ENCODE data around the gene TRIP13.
"Not testable (repeated sequence)": the region's sequence is repeated elsewhere in the genome, so short reads cannot be mapped to it uniquely, and the experiment has no call there.

TRIP13 gene

DNA sequence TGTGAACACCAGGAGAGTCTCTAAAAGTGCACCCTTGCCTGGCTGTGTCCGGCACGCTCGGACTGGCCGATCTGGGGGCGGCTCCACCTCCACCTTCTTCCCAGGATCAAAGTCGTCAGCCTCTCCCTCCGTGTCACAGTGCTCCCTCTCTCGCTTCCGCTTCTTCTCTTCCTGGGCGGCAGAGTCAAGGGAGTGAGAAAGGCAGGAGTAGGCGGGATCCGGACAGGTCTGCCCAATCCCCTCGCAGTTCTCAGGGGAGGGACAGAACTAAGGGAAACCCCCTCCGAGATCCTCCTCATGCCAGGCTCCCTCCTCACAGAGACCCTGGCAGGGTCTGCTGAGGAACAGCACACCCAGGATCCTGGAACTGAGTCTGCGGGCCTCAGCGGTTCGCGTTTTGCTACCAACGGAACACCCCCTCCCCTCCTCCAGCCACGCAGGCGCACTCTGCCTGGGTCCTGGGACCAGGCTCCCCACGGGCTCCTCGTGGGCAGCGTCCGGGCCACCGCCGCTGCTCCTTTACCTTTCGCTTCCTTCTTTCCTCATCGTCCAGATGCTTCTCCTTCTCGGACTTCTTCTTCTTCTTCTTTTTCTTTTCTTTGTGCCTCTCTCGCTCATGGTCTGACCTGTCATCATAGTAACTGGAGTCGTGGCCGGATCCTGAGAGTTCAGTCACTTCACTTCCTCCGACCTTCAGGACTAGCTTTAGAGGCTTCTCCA is 1.4 kb upstream of the TRIP13 start:
- DNase-seq (ENCODE audit: low read depth in 3 of 3): no peak

DNA sequence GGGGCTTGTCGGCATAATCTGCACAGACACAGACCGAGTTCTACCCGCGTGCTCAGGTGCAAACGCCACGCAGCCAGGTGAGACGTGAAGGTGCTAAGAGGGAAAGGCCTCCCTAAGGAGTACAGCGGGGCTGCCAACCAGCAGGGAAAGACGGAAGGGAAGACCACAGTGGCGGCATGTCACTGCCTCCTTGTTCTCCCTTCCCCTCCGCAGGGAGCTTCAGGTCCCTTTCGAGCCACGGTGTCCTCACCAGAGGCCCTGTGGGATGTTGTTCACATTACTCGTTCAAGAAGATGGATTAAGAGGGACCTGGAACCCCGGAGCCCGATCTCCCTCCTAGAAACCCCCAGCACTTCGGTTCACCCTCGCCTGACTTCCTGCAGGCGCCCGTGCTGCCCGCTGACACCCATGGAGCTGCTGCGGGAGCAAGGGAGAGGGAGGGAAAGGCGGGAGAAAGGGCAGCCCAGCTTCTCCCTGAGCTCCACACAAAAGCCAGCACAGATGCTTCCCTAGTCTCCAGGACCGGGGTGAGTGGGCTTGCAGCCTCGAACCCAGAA is 769 bp upstream of the TRIP13 start:
- DNase-seq (ENCODE audit: low read depth in 3 of 3): no peak

DNA sequence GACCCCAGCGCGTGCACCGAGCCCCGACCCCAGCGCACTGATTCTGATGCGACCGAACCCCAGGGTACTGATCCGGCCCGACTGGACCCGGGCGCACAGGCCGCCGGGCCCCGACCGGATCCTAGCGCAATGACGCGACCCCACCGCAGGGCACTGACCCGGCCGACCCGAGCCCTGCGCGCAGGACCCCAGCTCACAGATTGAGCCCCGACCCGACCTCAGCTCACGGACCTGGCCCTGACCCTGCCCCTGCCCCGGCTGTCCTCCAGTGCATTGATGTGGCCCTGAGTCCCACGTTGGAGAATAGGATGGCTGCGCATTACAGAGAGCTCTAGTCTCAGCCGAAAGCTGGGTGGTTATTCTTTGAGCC is 438 bp downstream of the TRIP13 start:
- no peak for DNase-seq (ENCODE audit: low read depth in 3 of 3)

DNA sequence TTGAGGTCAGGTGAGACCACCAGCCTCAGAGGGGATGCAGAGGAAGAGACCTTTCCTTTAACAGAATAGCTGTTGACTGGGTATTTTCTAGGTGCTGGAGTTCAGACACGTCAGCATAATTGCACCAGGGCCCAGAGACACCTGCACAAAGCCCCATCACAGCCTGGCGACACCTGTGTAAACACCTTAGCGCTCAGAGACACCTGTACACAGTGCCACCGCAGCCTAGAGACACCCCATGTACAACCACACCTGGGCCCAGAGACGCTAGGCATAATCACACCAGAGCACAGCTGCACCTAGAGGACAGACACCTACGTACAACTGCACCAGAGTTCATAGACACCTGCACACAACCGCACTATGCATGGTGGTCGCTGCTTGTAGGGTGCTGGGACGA is 1.0 kb downstream of the TRIP13 start:
- DNase-seq (ENCODE audit: low read depth in 3 of 3): no peak

DNA sequence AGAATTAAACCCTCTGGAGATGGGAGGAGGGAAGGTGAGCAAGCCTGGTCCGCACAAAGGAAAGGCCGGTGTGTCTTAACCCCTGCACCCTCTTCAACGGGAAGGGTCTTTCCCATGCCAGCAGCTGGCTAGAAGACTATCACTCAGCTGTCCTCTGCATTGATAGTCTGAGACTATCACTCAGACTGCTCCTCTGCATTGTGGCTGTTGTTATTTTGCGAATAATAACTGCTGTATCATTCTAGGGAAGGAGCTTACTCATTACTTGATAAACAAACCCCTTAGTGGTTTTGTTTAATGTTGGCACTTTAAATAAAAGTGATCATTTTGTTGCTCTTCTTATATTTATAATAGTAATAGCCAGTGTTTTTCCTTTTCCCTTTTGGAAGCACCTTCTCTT is 8.1 kb downstream of the TRIP13 start:
- no peak for DNase-seq (ENCODE audit: low read depth in 3 of 3)

DNA sequence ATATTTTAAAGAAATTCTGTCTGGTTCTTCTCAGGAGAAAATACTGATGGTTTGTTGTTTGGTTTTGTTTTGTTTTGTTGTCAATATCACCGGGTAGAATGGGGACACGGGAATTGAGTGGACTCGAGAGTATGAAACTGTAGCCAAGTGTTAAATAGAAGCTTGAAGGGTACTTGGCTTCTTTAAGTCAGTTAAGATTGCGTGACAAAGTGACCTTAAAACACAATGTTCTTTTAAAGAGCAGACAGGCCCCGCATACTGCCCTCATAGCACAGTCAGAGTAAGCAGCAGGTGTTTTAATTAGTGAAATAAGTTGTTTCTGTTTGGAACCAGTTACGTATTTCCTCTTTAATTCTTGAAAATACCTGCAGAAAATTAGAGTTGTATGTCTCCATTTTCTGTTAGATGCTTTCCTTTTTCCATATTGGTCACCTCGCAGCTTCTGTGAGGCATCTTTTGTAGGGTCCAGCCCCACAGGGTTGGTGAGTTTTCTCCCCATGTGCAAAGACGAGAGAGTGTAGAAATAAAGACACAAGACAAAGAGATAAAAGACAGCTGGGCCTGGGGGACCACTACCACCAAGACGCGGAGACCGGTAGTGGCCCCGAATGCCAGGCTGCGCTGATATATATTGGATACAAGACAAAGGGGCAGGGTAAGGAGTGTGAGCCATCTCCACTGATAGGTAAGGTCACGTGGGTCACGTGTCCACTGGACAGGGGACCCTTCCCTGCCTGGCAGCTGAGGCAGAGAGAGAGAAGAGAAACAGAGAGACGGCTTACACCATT is 9.6 kb downstream of the TRIP13 start:
- no peak for DNase-seq (ENCODE audit: low read depth in 3 of 3)

DNA sequence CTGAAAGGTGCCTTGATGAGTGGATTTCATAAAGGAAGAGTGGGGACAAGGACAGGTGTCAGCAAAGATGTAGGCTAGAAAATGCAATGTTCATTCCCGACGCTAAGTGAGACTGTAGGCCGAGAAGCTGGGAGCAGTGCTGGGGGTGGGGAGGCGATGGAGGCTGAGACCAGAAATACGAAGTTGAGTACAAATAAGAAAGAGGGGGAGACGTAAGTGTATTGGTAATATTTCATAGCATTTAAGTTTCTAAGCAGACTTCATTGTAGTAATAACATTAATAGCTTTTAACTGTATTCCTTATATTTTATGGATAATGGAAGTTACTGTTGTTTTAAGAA is 11.0 kb downstream of the TRIP13 start:
- DNase-seq (ENCODE audit: low read depth in 3 of 3): no peak

DNA sequence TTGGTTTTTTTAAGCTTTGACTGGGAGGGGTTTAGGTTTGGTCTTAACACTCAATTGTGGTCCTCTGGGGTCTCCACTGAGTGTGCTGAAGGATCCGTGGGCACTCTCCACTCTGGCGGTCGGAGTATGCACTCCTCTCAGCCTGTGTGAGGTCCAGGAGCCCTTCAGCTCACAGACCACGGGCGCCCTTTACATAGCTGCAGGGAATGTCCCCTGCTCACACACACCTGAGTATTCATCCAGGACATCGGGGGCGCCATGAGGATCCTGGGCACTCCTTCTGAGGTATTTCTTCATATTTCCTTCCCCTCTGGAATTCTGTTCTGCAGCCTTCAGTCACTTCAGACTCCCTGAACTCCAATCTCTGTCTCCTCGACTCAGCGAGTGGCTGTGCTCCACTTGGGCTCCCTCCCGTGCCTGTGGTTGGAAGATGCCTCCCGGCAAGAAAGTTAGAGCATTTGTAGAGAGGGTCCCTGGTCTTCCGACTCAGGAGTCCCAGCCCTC is 12.5 kb downstream of the TRIP13 start:
- no peak for DNase-seq (ENCODE audit: low read depth in 3 of 3)

DNA sequence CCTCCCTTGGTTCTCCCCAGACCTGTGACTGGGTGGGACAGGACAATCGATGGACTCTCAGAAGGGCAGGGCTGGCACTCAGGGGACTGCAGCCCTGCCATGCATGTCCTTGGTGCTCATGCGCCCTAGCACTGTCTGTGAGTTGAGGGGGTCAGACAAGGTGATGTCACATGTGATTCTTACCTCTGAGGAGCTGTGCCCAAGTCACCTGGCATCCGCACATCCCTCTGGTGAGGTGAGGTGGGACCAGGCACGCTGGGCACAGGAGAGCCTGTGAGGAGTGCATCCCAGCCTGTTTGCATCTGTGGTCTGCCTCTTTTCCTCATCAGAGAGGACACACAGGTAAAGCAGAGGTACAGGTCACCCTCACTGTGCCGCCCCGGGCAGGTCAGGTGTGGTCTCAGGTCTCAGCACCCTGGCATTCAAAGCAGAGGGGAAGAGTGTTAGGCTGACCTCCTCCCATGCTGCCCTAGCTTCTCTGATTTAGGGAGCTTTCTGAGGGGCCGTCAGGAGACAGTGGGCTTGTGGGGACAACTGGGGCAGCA is 14.8 kb downstream of the TRIP13 start:
- no peak for DNase-seq (ENCODE audit: low read depth in 3 of 3)

DNA sequence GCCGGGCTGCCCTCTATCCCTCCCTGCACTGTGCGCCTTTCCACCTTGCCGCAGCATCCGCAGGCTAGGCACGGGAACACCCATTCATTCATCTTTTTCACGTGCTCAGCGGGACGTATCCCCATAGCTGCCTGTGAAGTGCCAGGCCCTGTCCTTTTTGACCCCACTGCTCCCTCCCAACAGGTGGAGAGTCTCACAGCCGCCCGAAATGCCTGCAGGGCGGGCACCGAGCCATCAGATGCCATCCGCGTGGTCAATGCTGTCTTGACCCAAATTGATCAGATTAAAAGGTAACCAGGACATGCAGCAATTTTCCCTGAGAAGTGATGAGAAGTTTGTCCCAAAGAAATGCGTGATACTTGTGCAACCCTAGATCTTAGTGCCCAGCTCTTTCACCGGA is 15.5 kb downstream of the TRIP13 start:
- no peak for DNase-seq (ENCODE audit: low read depth in 3 of 3)

DNA sequence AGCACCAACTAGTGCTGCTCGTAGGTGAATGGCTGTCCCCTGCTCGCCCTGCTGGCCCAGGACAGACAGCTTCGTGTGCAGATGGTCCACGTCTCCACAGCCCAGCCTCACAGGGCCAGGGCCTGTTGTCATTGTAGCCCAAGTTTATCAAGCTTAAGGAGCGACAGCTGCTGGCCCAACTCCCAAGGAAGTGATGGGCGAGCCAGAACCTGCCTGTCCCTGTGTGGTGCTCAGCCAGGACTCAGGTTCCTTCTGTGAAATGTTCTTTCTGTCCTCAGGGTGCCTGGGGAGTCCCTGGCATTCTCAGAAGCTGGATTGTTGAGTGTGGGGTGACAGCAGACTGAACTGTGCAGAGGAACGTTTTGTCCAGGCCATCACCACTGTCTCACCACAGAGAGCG is 16.4 kb downstream of the TRIP13 start:
- no peak for DNase-seq (ENCODE audit: low read depth in 3 of 3)

DNA sequence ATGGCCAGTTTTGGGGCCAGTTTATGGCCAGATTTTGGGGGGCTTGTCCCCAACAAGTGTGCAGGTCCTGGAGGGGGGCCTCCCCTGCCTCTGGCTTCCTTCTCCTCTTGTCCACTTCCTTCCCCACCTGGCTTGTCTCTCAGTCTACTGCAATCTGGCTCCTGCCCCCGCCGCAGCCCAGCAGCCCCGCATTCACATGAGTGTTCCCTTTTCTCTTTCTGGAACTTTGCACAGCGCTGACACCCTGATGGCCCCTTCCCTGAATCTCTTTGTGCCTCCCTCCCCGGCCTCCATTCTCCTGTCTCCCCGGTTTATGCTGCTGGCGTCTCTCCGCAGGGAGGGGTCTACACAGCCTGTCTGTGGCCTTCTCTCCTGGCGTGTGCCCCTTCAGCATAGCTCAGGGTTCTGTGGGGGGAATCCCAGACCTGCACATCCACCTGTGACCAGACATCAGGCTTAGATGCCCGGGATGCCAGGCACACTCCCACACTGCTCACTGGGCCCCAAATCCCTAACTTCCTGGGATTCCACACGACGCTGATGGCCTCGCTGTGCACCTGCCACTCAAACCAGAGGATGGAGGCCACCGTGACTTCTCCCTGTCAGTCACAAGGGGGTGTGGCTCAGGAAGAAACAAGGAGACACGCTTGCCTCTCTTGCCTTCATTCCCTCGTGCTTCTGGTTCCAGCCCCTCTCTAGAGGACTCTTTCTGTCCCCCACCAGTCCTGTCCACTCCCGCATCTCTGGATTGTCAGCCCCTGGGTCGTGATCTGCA is 17.5 kb downstream of the TRIP13 start:
- no peak for DNase-seq (ENCODE audit: low read depth in 3 of 3)

DNA sequence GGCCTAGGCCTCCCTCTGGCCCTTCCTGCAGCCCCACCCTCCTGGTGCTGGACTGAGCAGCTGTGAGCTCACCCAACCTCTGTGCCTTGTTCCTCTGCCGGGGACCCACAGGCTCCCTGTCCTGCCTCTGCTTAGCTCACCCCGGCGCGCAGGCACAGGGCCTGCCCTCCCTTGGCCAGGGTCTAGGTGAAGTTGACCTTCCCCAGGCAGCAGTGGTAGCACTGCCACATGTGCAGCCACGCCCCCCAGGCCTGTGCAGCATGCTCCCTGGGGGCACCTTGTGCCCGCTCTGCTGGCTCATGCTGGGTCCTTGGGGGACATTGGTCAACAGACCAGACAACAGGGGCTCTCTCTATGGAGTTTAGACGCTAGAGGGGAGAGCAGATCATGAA is 18.1 kb downstream of the TRIP13 start:
- DNase-seq (ENCODE audit: low read depth in 3 of 3): no peak

DNA sequence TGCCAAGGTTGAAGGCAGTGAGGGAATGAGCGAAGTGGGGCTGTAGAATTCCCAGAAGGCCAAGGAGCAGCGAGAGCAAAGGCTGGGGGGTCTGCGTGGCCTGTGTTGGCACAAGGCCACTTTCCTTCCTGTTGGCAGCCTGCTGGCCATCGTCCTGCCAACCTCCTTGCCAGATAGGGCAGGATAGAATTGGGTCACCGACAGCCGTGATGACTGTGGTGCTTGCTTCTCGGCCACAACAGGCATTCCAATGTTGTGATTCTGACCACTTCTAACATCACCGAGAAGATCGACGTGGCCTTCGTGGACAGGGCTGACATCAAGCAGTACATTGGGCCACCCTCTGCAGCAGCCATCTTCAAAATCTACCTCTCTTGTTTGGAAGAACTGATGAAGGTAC is 18.9 kb downstream of the TRIP13 start:
- no peak for DNase-seq (ENCODE audit: low read depth in 3 of 3)

DNA sequence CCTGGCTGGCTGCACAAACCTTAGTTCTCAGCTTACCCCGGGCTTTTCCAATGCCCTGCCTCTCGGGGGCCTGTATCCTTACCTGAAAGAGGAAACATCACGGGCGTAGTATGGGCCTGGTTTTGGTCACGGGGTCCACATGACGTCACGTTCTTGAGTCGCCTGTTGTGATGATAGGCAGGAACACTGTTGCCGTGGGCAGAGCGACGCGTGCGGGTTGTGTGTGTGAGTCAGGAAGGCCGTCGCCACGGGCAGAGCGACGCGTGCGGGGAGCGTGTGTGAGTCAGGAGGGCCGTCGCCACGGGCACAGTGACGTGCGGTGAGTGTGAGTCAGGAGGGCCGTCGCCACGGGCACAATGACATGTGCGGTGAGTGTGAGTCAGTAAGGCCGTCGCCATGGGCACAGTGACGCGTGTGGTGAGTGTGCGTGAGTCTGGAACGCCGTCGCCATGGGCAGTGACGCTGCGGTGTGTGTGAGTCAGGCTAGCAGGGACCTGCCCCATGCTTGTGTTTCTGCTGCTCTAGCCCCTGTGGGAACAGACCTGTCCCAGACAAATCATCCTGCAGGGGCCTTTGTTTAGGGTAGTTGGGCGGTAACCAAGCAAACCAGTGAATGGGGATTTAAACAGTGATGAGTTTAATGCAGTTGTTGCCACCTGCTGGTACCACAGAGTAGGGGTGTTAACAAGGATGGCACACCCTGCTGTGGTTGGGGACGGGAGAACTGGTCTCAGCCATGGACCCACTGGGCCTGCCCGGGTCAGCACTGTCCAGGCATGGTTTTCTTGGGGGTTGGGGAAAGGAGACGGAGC is 19.8 kb downstream of the TRIP13 start:
- DNase-seq (ENCODE audit: low read depth in 3 of 3): peak; percentile 42 to 77 (median 58)

DNA sequence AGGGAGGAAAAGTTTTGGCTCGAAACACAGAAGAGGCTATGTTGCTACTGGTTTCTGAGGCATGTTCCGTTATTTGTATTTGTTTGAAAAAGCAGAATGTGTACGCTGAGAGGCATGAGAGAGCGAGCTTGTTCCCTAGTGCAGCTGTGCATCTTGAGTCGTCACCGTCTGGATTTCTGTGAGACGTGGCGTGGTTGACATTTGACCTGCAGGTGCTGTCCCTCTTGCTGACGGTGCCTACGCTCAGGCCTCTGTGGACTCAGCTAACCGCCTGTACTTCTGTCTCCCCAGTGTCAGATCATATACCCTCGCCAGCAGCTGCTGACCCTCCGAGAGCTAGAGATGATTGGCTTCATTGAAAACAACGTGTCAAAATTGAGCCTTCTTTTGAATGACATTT is 21.5 kb downstream of the TRIP13 start:
- DNase-seq (ENCODE audit: low read depth in 3 of 3): no peak

DNA sequence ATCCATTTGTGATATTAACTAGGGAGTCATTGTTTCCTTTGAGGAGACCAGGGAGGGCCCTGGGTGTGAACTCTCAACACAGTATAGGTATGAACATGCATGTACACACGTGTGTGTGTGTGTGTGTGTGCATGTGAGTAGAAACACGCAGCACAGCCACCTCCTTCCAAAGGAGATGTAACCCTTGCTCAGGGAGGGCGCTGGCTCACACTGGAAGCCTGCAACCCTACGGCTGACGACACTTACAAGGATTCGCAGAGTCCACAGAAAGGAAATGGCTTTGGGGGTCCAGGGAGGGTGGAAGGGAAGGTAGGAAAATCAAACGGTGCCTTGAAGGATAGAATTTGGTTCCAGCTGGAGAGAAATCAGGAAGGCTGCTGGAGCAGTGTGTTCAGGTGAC is 21.9 kb downstream of the TRIP13 start:
- no peak for DNase-seq (ENCODE audit: low read depth in 3 of 3)

DNA sequence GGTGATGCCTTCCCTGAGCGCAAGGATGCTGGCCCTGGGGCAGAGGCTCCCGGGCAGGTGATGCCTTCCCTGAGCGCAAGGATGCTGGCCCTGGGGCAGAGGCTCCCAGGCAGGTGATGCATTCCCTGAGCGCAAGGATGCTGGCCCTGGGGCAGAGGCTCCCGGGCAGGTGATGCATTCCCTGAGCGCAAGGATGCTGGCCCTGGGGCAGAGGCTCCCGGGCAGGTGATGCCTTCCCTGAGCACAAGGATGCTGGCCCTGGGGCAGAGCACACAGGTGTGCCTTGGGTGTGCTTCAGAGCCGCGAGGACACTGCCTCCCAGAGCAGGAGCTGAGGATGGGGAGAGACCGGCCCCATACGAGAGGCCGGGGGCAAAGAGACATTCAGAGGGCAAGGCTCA is 22.7 kb downstream of the TRIP13 start:
- not testable (repeated sequence) for DNase-seq (ENCODE audit: low read depth in 3 of 3)

DNA sequence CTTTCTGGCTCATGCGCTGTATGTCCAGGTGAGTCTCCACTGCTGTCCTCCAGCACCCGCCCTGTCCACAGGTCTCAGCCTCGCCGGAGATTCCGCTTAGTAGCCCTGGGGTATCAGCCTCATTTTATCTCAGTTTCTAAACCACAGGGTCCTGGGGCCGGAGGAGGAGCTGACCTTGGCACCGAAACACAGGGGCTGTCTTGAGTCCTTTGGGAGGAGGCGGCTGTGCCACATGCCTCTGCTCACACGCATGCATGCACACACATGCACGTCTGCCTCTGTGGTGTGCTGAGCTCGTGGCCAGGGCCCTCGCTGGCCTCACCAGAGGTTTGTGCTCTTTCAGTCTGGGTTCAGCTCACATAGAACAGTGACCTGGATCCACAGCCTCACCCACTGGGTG is 23.3 kb downstream of the TRIP13 start:
- no peak for DNase-seq (ENCODE audit: low read depth in 3 of 3)

DNA sequence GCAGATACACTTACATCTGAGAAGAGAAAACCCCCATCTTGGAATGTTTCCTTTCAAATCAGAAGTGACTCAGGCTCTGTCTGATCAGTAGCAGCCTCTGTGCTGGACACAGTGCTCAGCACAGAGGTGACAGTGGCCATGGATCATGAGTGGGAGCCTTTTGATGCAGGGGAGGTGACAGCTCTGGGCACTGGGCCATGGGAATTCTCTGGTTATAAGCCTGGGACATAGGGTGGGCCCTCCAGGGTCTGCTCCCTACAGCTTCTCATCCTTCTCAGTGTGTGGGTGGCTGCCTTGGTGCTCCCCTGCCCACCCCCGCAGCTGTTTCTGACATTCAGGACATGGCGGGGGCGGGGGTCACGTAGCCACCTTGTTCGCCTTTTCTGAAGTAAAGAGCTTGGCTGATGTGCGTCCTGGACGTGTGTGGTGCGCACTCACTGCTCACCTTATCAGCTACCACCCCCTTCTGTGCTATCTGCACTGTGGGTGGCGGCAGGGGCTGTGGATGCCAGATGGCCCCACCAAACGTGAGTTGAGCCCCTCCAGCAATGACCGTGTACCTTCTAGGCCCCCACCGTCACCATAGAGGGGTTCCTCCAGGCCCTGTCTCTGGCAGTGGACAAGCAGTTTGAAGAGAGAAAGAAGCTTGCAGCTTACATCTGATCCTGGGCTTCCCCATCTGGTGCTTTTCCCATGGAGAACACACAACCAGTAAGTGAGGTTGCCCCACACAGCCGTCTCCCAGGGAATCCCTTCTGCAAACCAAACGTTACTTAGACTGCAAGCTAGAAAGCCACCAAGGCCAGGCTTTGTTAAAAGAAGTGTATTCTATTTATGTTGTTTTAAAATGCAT is 24.0 kb downstream of the TRIP13 start:
- no peak for DNase-seq (ENCODE audit: low read depth in 3 of 3)

Measured in stimulated activated CD4-positive, alpha-beta T cell treated with anti-CD3 and anti-CD28 coated beads, TNF-alpha, amount 100 ng/mL, for 24 hours (primary cell).